ENCODE results near the gene B4GALT5.
"Not testable (repeated sequence)": the region's sequence is repeated elsewhere in the genome, so short reads cannot be mapped to it uniquely, and the experiment has no call there.

B4GALT5 gene

GRCh38 chr20:49630396-49630951 lies 83.2 kb downstream of the B4GALT5 start:
- no peak for DNase-seq (ENCODE audit: low read depth, low spot score)

GRCh38 chr20:49629606-49630005 lies 84.1 kb downstream of the B4GALT5 start:
- no peak for DNase-seq (ENCODE audit: low read depth, low spot score)

- not testable (repeated sequence) for DNase-seq (ENCODE audit: low read depth, low spot score)
Measured at GRCh38 chr20:49628280-49628679, 85.4 kb downstream of the B4GALT5 start.

- DNase-seq (ENCODE audit: low read depth, low spot score): no peak
Measured at GRCh38 chr20:49627329-49627761, 86.3 kb downstream of the B4GALT5 start.

GRCh38 chr20:49624988-49625387 lies 88.7 kb downstream of the B4GALT5 start:
- DNase-seq (ENCODE audit: low read depth, low spot score): not testable (repeated sequence)

- DNase-seq (ENCODE audit: low read depth, low spot score): no peak
Measured at GRCh38 chr20:49624317-49624716, 89.4 kb downstream of the B4GALT5 start.

- DNase-seq (ENCODE audit: low read depth, low spot score): no peak
Measured at GRCh38 chr20:49622243-49622642, 91.4 kb downstream of the B4GALT5 start.

- DNase-seq (ENCODE audit: low read depth, low spot score): no peak
Measured at GRCh38 chr20:49620364-49621240, 93.1 kb downstream of the B4GALT5 start.

- DNase-seq (ENCODE audit: low read depth, low spot score): no peak
Measured at GRCh38 chr20:49619113-49620048, 94.3 kb downstream of the B4GALT5 start.

- DNase-seq (ENCODE audit: low read depth, low spot score): no peak
Measured at GRCh38 chr20:49618289-49618688, 95.4 kb downstream of the B4GALT5 start.

- not testable (repeated sequence) for DNase-seq (ENCODE audit: low read depth, low spot score)
Measured at GRCh38 chr20:49617394-49617793, 96.3 kb downstream of the B4GALT5 start.

- DNase-seq (ENCODE audit: low read depth, low spot score): no peak
Measured at GRCh38 chr20:49616154-49617007, 97.3 kb downstream of the B4GALT5 start.

- no peak for DNase-seq (ENCODE audit: low read depth, low spot score)
Measured at GRCh38 chr20:49615401-49616153, 98.1 kb downstream of the B4GALT5 start.

- not testable (repeated sequence) for DNase-seq (ENCODE audit: low read depth, low spot score)
Measured at GRCh38 chr20:49615051-49615400, 98.7 kb downstream of the B4GALT5 start.

- no peak for DNase-seq (ENCODE audit: low read depth, low spot score)
Measured at GRCh38 chr20:49614338-49615050, 99.2 kb downstream of the B4GALT5 start.

- no peak for DNase-seq (ENCODE audit: low read depth, low spot score)
Measured at GRCh38 chr20:49612127-49612738, 101.4 kb downstream of the B4GALT5 start.

- DNase-seq (ENCODE audit: low read depth, low spot score): not testable (repeated sequence)
Measured at GRCh38 chr20:49611539-49612126, 102.0 kb downstream of the B4GALT5 start.

- DNase-seq (ENCODE audit: low read depth, low spot score): peak; percentile 47
Measured at GRCh38 chr20:49610691-49611538, 102.8 kb downstream of the B4GALT5 start.
